Endothelial cell of umbilical vein (primary cell): ENCODE measurements around the gene SYN1. TPM values are rescaled to one million over a fixed set of nuclear protein-coding genes. Genes with fewer than 3 reads are reported as not detected.

Source experiments
- BruUV-seq: library from RNA; stranded (reverse); fragments of 400-500 nt; replicated peaks from 2 replicates; lab custom pipeline; 2021; lab: Mats Ljungman, UMichigan
- CTCF ChIA-PET: fragments of 300-600, 350-600 bp; sonication (Branson Sonifier 250); formaldehyde crosslinking; loops from one replicate; lab custom pipeline; 2021; ENCODE audit warnings: antibody characterized with exemption, inconsistent platforms; lab: Charles Lee
- POLR2A ChIA-PET: fragments of 300-600, 350-600 bp; sonication (Branson Sonifier 250); formaldehyde crosslinking; loops from one replicate; lab custom pipeline; 2021; ENCODE audit warnings: antibody characterized with exemption, inconsistent platforms; lab: Charles Lee
- DNase-seq: peaks from one replicate; pipeline ENCODE4 v3.0.0-alpha.2; 2011; ENCODE audit warnings: low read depth, low spot score
- FAIRE-seq: peaks from 2 replicates; lab custom pipeline; 2011; peaks lifted over from hg19 to GRCh38; lab: Jason Lieb, UNC
- H2AFZ ChIP-seq: 2 replicates; pipeline ENCODE4 v1.6.0; 2012; ENCODE audit warnings: low read depth, low read length, control low read depth, inconsistent platforms
- H3K27ac ChIP-seq: 2 replicates; pipeline ENCODE4 v1.5.1; 2011; ENCODE audit warnings: low read depth, mild to moderate bottlenecking, control low read depth, low read length, moderate library complexity; ENCODE audit not compliant: insufficient read depth
- H3K27me3 ChIP-seq, 2 experiments: 2 replicates each; pipeline versions ENCODE4 v1.6.0 to v1.6.1; 2011; ENCODE audit warnings: low read length in 2 of 2, mixed read lengths in 1 of 2; ENCODE audit not compliant: control insufficient read depth in 2 of 2, insufficient read depth in 2 of 2
- H3K36me3 ChIP-seq, 2 experiments: 2 replicates in 1 of 2; 3 replicates in 1 of 2; pipeline ENCODE4 v1.5.1; 2011; ENCODE audit warnings: low read length in 2 of 2, mild to moderate bottlenecking in 1 of 2, moderate library complexity in 1 of 2; ENCODE audit not compliant: control insufficient read depth in 2 of 2, insufficient read depth in 2 of 2; ENCODE audit errors: extremely low read depth in 1 of 2
- H3K4me1 ChIP-seq: 3 replicates; pipeline ENCODE4 v1.5.1; 2011; ENCODE audit warnings: mild to moderate bottlenecking, low read length; ENCODE audit not compliant: control insufficient read depth, insufficient read depth; ENCODE audit errors: extremely low read depth
- H3K4me2 ChIP-seq: 2 replicates; pipeline ENCODE4 v1.6.1; 2011; ENCODE audit warnings: low read length, control low read depth, mixed read lengths; ENCODE audit not compliant: insufficient read depth
- H3K4me3 ChIP-seq, 3 experiments: fragments of 200-600 bp in 1 of 3; sonication (generic), shearing (Covaris generic) in 1 of 3; replicated peaks in 1 of 3; 2 replicates each; pipeline ENCODE4 v1.5.1; 2011 to 2016; ENCODE audit warnings: control low read depth in 3 of 3, low read length in 3 of 3, mild to moderate bottlenecking in 2 of 3, inconsistent platforms in 1 of 3, low read depth in 1 of 3, moderate library complexity in 1 of 3; ENCODE audit not compliant: insufficient read depth in 1 of 3
- H3K79me2 ChIP-seq: 2 replicates; pipeline ENCODE4 v1.6.0; 2012; ENCODE audit warnings: low read length, inconsistent platforms; ENCODE audit not compliant: control insufficient read depth, insufficient read depth
- H3K9ac ChIP-seq: replicated peaks from 2 replicates; pipeline ENCODE3; 2011; ENCODE audit warnings: low read length, control low read depth; ENCODE audit not compliant: insufficient read depth; ENCODE audit errors: extremely low read depth
- H3K9me1 ChIP-seq: replicated peaks from 3 replicates; pipeline ENCODE4 v1.6.0; 2011; ENCODE audit warnings: mild to moderate bottlenecking, low read length; ENCODE audit not compliant: control insufficient read depth, insufficient read depth; ENCODE audit errors: extremely low read depth
- H3K9me3 ChIP-seq: replicated peaks from 2 replicates; pipeline ENCODE4 v1.5.1; 2012; ENCODE audit warnings: low read length, inconsistent platforms; ENCODE audit not compliant: control insufficient read depth, insufficient read depth
- H4K20me1 ChIP-seq: replicated peaks from 2 replicates; pipeline ENCODE3; 2011; ENCODE audit warnings: mild to moderate bottlenecking, low read length; ENCODE audit not compliant: control insufficient read depth, insufficient read depth; ENCODE audit errors: extremely low read depth
- EZH2 ChIP-seq: IDR thresholded peaks from 2 replicates; pipeline ENCODE4 v1.6.1; 2012; ENCODE audit warnings: borderline replicate concordance, low read depth, mild to moderate bottlenecking, moderate library complexity, low read length, inconsistent platforms; ENCODE audit not compliant: severe bottlenecking
- FOS ChIP-seq: IDR thresholded peaks from 2 replicates; pipeline ENCODE4 v1.6.1; 2011; ENCODE audit warnings: mild to moderate bottlenecking, low read length, moderate library complexity, borderline replicate concordance; ENCODE audit not compliant: insufficient read depth
- GATA2 ChIP-seq: IDR thresholded peaks from 2 replicates; pipeline ENCODE4 v1.7.0; 2011; ENCODE audit warnings: low read depth, mild to moderate bottlenecking, moderate library complexity, mixed read lengths, low read length; ENCODE audit not compliant: insufficient read length, insufficient read depth
- JUN ChIP-seq: IDR thresholded peaks from 2 replicates; pipeline ENCODE4 v1.6.1; 2011; ENCODE audit warnings: borderline replicate concordance, low read depth; ENCODE audit not compliant: insufficient read length, insufficient read depth
- MYC ChIP-seq: IDR thresholded peaks from one replicate; pipeline ENCODE4 v1.6.1; 2011; ENCODE audit warnings: mild to moderate bottlenecking, low read depth, low read length
- POLR2A ChIP-seq: IDR thresholded peaks from 2 replicates; pipeline ENCODE4 v1.6.1; 2012; ENCODE audit warnings: low read depth, mild to moderate bottlenecking, control low read depth, low read length
- POLR2AphosphoS5 ChIP-seq: IDR thresholded peaks from 2 replicates; pipeline ENCODE4 v1.6.1; 2012; ENCODE audit warnings: low read depth, mild to moderate bottlenecking, control low read depth, low read length, moderate library complexity; ENCODE audit not compliant: insufficient read depth
- dilution Hi-C: fragments of 300-500 bp; cut with MboI; formaldehyde crosslinking; loops from one replicate; pipeline ENCODE4 v1.15.0; 2019; ENCODE audit warnings: low sequenced_read_pairs; ENCODE audit not compliant: extremely low pct_ligation_motif_present
- intact Hi-C: fragments of 100-400 bp; cut with micrococcal nuclease; formaldehyde crosslinking; loops from one replicate; pipeline ENCODE4 v1.10.0; 2022
- polyA plus RNA-seq, 4 experiments: library from polyadenylated mRNA; depleted of rRNA in 3 of 4; stranded (reverse) in 3 of 4; unstranded in 1 of 4; fragments of >200 nt; gene quantifications; 2 replicates each; pipeline versions ENCODE4 v1.2.1 to v1.2.3, GENCODE V29; 2011 to 2012; ENCODE audit warnings: missing spikeins in 1 of 4
- total RNA-seq: library from RNA; stranded (reverse); gene quantifications from 2 replicates; pipeline ENCODE4 v1.2.3, GENCODE V29; 2021
- TF ChIP-seq, protein P1 (sequence below): IDR thresholded peaks from 2 replicates; pipeline ENCODE4 v1.6.1; 2011; ENCODE audit not compliant: insufficient read depth, insufficient read length
- TF ChIP-seq, protein P2 (sequence below), 2 donors: IDR thresholded peaks; 1 replicate in 1 of 2; 2 replicates in 1 of 2; pipeline ENCODE4 v1.5.1; 2011; ENCODE audit warnings: low read length in 2 of 2, mild to moderate bottlenecking in 2 of 2, moderate library complexity in 2 of 2, control low read depth in 1 of 2, inconsistent platforms in 1 of 2, low read depth in 1 of 2; ENCODE audit not compliant: insufficient read depth in 1 of 2; ENCODE audit errors: extremely low read depth in 1 of 2

Gene SYN1
- total and polyA plus RNA-seq, 2 donors (not counting 3 experiments of a cell fraction or from before 2014, with no cell fraction given): not detected

DNA sequence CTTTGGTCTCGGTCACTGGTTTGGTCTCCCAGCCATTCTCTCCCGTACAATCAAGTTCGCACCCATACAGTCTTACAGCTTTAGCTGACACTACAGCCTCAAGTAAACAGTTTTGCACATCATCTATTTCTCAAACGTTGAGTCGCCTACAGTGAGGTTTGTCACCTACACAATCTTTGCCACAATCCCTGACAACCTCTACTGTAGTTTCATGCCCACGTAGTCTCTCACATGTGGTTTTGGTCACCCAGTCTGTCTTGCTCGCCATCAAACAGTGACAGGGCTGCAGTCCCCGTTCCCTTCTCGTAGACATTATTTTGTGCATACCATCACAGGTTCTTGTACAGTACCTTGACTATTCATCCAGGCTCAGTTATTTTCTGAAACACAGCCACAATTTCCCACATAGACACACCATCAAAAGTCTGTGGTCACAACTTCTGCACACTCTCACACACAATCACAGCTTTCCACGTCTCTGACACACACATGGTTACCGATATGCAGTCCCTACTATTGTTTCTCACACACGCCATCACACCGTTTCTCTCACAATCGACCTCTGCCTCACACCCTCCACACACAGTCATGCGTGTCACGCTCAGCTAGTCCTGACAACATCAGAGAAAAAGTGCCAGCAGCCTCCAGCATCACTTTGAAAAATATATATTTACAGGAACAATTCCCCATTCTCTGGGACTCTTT, 15.4 kb upstream of the SYN1 start:
- FAIRE-seq: no peak

More for the DNA sequence above, 15.4 kb upstream of the SYN1 start:
- Histone ChIP-seq H4K20me1 (no peaks in the 10 kb centered on the region), H3K79me2 (no peaks in the 10 kb centered on the region), H3K27me3 (no peaks in the 10 kb centered on the region), H3K9ac (no peak overlapping the region), H3K27ac (no peak overlapping the region), H3K4me1 (peaks cover 4% of the 10 kb centered on the region), H3K4me3 (no peak overlapping the region), H3K9me1 (no peaks in the 10 kb centered on the region), H3K4me2 (no peak overlapping the region), H3K36me3 (peaks cover 0 to 10% of the 10 kb centered on the region in 2 experiments), H2AFZ (no peak overlapping the region), H3K9me3 (no peaks in the 10 kb centered on the region)
- no peak for DNase-seq
- BruUV-seq: no TSS peak
- TF ChIP-seq MYC: no peak
- TF ChIP-seq POLR2AphosphoS5: no peak
- no peak for TF ChIP-seq FOS
- TF ChIP-seq, protein P1, sequence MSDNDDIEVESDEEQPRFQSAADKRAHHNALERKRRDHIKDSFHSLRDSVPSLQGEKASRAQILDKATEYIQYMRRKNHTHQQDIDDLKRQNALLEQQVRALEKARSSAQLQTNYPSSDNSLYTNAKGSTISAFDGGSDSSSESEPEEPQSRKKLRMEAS: no peak
- TF ChIP-seq POLR2A: no peak
- TF ChIP-seq, protein P2, sequence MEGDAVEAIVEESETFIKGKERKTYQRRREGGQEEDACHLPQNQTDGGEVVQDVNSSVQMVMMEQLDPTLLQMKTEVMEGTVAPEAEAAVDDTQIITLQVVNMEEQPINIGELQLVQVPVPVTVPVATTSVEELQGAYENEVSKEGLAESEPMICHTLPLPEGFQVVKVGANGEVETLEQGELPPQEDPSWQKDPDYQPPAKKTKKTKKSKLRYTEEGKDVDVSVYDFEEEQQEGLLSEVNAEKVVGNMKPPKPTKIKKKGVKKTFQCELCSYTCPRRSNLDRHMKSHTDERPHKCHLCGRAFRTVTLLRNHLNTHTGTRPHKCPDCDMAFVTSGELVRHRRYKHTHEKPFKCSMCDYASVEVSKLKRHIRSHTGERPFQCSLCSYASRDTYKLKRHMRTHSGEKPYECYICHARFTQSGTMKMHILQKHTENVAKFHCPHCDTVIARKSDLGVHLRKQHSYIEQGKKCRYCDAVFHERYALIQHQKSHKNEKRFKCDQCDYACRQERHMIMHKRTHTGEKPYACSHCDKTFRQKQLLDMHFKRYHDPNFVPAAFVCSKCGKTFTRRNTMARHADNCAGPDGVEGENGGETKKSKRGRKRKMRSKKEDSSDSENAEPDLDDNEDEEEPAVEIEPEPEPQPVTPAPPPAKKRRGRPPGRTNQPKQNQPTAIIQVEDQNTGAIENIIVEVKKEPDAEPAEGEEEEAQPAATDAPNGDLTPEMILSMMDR (IDR thresholded peaks at IDR 0.05; ENCODE audit: extremely low read depth in 1 of 2, insufficient read depth in 1 of 2, low read depth in 1 of 2, low read length in 2 of 2): no peak
- no peak for TF ChIP-seq GATA2
- TF ChIP-seq JUN: no peak
- TF ChIP-seq EZH2: no peak
- ChIA-PET POLR2A (no interaction called here), CTCF (no interaction called here)
- intact Hi-C loops (loop anchor here (5.0 kb wide), 2 partner anchors 53 to 443 kb away; partner anchors contain the start of genes TIMP1 and UBA1), dilution Hi-C loops (no loop called here)
